Naive thymus-derived CD4-positive, alpha-beta T cell (primary cell): ENCODE results near the gene GJB5. TPM values are rescaled to one million over a fixed set of nuclear protein-coding genes. Genes with fewer than 3 reads are reported as not detected.

Source experiments
- ATAC-seq: fragments of 150-1000 bp; cut with Tn5 transposase; 2 replicates; pipeline ENCODE4 v1.10.0; 2021; ENCODE audit warnings: mild to moderate bottlenecking, moderate library complexity
- CTCF ChIA-PET: fragments of 350-600 bp; sonication (Branson Sonifier 250); formaldehyde crosslinking; loops from one replicate; lab custom pipeline; 2021; ENCODE audit warnings: antibody characterized with exemption; lab: Charles Lee
- POLR2A ChIA-PET: fragments of 350-600 bp; sonication (Branson Sonifier 250); formaldehyde crosslinking; loops from one replicate; lab custom pipeline; 2021; ENCODE audit warnings: antibody characterized with exemption, inconsistent platforms; lab: Charles Lee
- DNase-seq, 9 donors: peaks; one replicate each; pipeline versions ENCODE4 v3.0.0 to v3.0.0-alpha.2; 2020 to 2022; ENCODE audit warnings: mixed read lengths in 1 of 9
- H3K27ac ChIP-seq: one replicate; pipeline ENCODE4 v1.7.0; 2013; ENCODE audit warnings: mild to moderate bottlenecking, low read depth, low read length, moderate library complexity
- H3K27me3 ChIP-seq, 2 donors: one replicate each; pipeline ENCODE4 v1.7.0; 2013; ENCODE audit warnings: low read length in 2 of 2, mild to moderate bottlenecking in 2 of 2, moderate library complexity in 2 of 2; ENCODE audit not compliant: control insufficient read depth in 2 of 2, insufficient read depth in 2 of 2
- H3K36me3 ChIP-seq, 3 experiments: 1 replicate in 2 of 3; 2 replicates in 1 of 3; pipeline ENCODE4 v1.7.0; 2013; ENCODE audit warnings: low read length in 3 of 3, mild to moderate bottlenecking in 3 of 3, moderate library complexity in 1 of 3; ENCODE audit not compliant: insufficient read depth in 3 of 3, control insufficient read depth in 2 of 3
- H3K4me1 ChIP-seq, 2 donors: one replicate each; pipeline ENCODE4 v1.7.0; 2013; ENCODE audit warnings: low read length in 2 of 2, mild to moderate bottlenecking in 2 of 2, moderate library complexity in 1 of 2; ENCODE audit not compliant: control insufficient read depth in 2 of 2, insufficient read depth in 2 of 2
- H3K4me3 ChIP-seq: 2 replicates; pipeline ENCODE4 v1.7.0; 2013; ENCODE audit warnings: mild to moderate bottlenecking, low read length
- H3K9me3 ChIP-seq, 3 experiments: 1 replicate in 2 of 3; 2 replicates in 1 of 3; pipeline ENCODE4 v1.7.0; 2013; ENCODE audit warnings: low read length in 3 of 3; ENCODE audit not compliant: control insufficient read depth in 2 of 3
- H3K27ac Mint-ChIP-seq, 9 donors: one replicate each; pipeline ENCODE4 v1.8.0; 2020 to 2022; ENCODE audit warnings: mixed read lengths in 9 of 9, mild to moderate bottlenecking in 8 of 9, moderate library complexity in 5 of 9, inconsistent platforms in 2 of 9
- H3K27me3 Mint-ChIP-seq, 5 donors: one replicate each; pipeline ENCODE4 v1.8.0; 2021 to 2022; ENCODE audit warnings: mixed read lengths in 5 of 5, mild to moderate bottlenecking in 1 of 5
- H3K36me3 Mint-ChIP-seq, 5 donors: one replicate each; pipeline ENCODE4 v1.8.0; 2020 to 2022; ENCODE audit warnings: mixed read lengths in 5 of 5, mild to moderate bottlenecking in 3 of 5, inconsistent platforms in 1 of 5
- H3K4me1 Mint-ChIP-seq, 7 donors: one replicate each; pipeline ENCODE4 v1.8.0; 2020 to 2022; ENCODE audit warnings: mixed read lengths in 7 of 7, mild to moderate bottlenecking in 3 of 7, inconsistent platforms in 1 of 7
- H3K4me3 Mint-ChIP-seq, 10 donors: one replicate each; pipeline ENCODE4 v1.8.0; 2020 to 2022; ENCODE audit warnings: mild to moderate bottlenecking in 10 of 10, mixed read lengths in 10 of 10, moderate library complexity in 6 of 10, inconsistent platforms in 2 of 10
- H3K9me3 Mint-ChIP-seq, 11 donors: one replicate each; pipeline ENCODE4 v1.8.0; 2020 to 2022; ENCODE audit warnings: mixed read lengths in 11 of 11, mild to moderate bottlenecking in 4 of 11, inconsistent platforms in 1 of 11, moderate library complexity in 1 of 11
- intact Hi-C, 2 donors: fragments of 100-400 bp; cut with micrococcal nuclease; formaldehyde crosslinking; loops; one replicate each; pipeline ENCODE4 v1.15.1; 2023
- polyA plus RNA-seq, 2 donors: library from polyadenylated mRNA; unstranded; fragments of 300-500 nt; fragmentation: Illumina TruSeq; gene quantifications; one replicate each; pipeline ENCODE4 v1.2.3, GENCODE V29; 2021
- total RNA-seq, 6 experiments: library from RNA in 5 of 6; stranded (reverse) in 5 of 6; gene quantifications; 1 replicate in 5 of 6; 2 replicates in 1 of 6; pipeline ENCODE4 v1.2.3 and lab custom pipeline; 2021 to 2026

GJB5 gene
- total and polyA plus RNA-seq, 7 experiments from 2014 or later, result not detected

DNA sequence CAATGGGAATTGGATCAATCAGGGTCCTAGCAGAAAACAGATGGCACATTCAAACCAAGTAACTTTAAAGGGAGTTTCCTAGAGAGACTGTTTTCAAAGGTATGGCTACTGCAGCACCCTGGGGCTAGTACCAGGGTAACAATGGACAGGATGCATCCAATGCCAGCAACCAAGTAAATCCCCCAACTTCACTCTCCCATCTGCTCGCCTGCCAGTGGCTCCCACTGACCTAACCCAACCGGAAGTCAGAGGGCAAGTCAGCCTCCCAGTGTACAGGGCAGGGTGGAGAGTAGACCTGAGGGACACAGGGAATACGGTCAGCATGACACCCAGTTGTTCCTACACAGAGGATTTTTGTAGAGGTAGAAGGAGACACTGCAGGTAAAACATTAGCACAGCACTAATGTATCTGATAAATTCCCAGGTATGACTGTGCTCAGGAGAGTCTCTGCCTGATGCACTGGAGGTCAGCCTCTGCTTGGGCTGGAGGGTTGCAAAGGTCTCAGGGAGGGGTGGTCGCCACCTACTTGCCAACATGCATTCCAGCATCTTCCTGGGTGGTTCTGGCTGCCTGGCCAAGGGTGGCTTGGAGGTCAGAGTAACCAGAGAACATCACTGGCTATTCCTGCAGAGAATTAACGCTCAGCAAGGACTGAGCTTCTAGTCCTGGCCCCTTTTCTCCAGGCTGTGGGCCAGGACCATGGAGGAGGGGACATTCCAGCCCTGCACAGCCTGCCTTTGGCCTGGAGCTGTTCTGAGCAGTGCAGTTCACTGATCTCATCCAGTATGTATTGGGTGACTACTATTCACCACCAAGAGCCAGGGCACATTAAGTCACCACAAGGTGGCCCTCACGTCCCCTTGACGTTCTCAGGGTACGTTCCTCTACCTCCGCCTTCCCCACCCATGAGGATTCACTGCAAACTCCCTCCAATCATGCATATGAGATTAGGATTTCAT, 32.9 kb downstream of the GJB5 start:
- DNase-seq (no peak), ATAC-seq (no peak)
- no peak overlapping the region for H3K4me3 Mint-ChIP-seq
- peaks cover 14 to 54% (median 44%) of the 10 kb centered on the region in 5 donors for H3K27me3 Mint-ChIP-seq
- Histone ChIP-seq H3K36me3 (no peaks in the 10 kb centered on the region), H3K9me3 (no peaks in the 10 kb centered on the region), H3K27ac (no peak overlapping the region), H3K4me1 (no peaks in the 10 kb centered on the region), H3K27me3 (no peaks in the 10 kb centered on the region), H3K4me3 (no peak overlapping the region)
- peaks cover 0 to 17% (median 7%) of the 10 kb centered on the region in 7 donors for H3K4me1 Mint-ChIP-seq
- H3K9me3 Mint-ChIP-seq, result peaks cover 0 to 2% (median 0%) of the 10 kb centered on the region in 11 donors
- ChIA-PET CTCF (interaction anchor here (1.4 kb wide), 2 partner anchors 59 to 65 kb away, joined by 4 to 5 read pairs; no protein-coding TSS in a partner anchor), POLR2A (no interaction called here)
- intact Hi-C loops, result loop anchor here in 1 of 2 donors (5.0 kb wide), 1 partner anchor 200 kb away; the partner anchor contains the start of gene TMEM35B
- H3K27ac Mint-ChIP-seq, result no peak overlapping the region
- H3K36me3 Mint-ChIP-seq, result no peaks in the 10 kb centered on the region

DNA sequence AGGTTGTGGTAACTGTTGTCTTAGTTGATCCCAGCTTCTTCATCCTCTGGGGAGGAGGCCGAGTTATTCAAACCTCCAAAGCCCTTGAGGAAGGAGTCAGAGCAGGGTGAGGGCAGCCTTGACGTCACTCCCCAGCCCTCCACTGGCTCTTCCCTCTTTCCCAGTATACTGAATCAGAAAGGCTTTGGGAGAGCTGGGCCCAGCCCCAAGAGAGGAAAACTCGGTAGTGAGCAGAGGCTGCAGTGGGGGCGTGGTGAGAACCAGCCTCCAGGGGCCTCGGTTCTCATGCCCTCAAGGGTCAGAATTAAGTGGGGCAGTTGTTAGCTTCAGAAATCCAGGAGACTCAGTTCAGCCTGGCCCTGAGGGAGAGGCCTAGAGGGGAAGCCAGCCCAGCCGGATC, 36.1 kb downstream of the GJB5 start:
- Mint-ChIP-seq H3K27ac (no peak overlapping the region), H3K4me1 (peaks cover 0 to 17% (median 7%) of the 10 kb centered on the region in 7 donors)

DNA sequence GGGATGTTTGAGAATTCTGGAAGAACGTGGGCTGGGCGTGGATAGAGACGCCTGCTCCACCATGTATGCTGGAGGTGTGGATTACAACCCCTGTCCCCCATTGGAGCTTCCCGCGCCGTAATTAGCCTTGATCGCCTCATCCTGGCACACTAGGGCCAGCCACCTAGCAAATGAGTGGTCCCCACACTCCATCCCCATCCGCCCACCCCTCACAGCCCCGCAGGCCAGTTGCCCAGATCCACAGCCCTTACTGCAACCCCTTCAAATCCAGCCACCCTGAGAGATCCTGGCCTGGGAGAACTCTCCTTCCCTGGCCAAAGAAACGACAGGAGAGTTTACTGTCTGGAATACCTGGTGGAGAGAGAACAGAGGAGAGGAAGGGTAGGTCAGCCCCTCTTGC, 37.6 kb downstream of the GJB5 start:
- peaks cover 0 to 11% (median 4%) of the 10 kb centered on the region in 7 donors for H3K4me1 Mint-ChIP-seq
- no peak for DNase-seq
- intact Hi-C loops, result no loop called here
- Histone ChIP-seq H3K27me3 (peaks cover 0 to 3% of the 10 kb centered on the region in 2 donors), H3K4me3 (no peak overlapping the region), H3K4me1 (no peaks in the 10 kb centered on the region), H3K36me3 (no peaks in the 10 kb centered on the region), H3K27ac (no peak overlapping the region), H3K9me3 (no peaks in the 10 kb centered on the region)
- H3K4me3 Mint-ChIP-seq, result peak overlapping the region; percentile 20 to 79 (median 67)
- H3K9me3 Mint-ChIP-seq, result peaks cover 0 to 2% (median 0%) of the 10 kb centered on the region in 11 donors
- peaks cover 9 to 25% (median 21%) of the 10 kb centered on the region in 5 donors for H3K27me3 Mint-ChIP-seq
- CTCF ChIA-PET, result no interaction called here
- ATAC-seq, result no peak
- POLR2A ChIA-PET, result no interaction called here
- H3K36me3 Mint-ChIP-seq, result no peaks in the 10 kb centered on the region
- H3K27ac Mint-ChIP-seq, result no peak overlapping the region

More for the DNA sequence above, 36.1 kb downstream of the GJB5 start:
- H3K4me1 ChIP-seq, result no peaks in the 10 kb centered on the region
- H3K9me3 ChIP-seq, result no peaks in the 10 kb centered on the region
- H3K9me3 Mint-ChIP-seq, result peaks cover 0 to 2% (median 0%) of the 10 kb centered on the region in 11 donors
- ATAC-seq (no peak), DNase-seq (no peak)
- no peaks in the 10 kb centered on the region for H3K36me3 Mint-ChIP-seq
- H3K27me3 Mint-ChIP-seq, result peaks cover 9 to 31% (median 30%) of the 10 kb centered on the region in 5 donors
- H3K36me3 ChIP-seq, result no peaks in the 10 kb centered on the region
- peaks cover 0 to 3% of the 10 kb centered on the region in 2 donors for H3K27me3 ChIP-seq
- ChIA-PET POLR2A (no interaction called here), CTCF (no interaction called here)
- intact Hi-C loops, result no loop called here
- H3K4me3 Mint-ChIP-seq, result no peak overlapping the region
- no peak overlapping the region for H3K4me3 ChIP-seq
- no peak overlapping the region for H3K27ac ChIP-seq

DNA sequence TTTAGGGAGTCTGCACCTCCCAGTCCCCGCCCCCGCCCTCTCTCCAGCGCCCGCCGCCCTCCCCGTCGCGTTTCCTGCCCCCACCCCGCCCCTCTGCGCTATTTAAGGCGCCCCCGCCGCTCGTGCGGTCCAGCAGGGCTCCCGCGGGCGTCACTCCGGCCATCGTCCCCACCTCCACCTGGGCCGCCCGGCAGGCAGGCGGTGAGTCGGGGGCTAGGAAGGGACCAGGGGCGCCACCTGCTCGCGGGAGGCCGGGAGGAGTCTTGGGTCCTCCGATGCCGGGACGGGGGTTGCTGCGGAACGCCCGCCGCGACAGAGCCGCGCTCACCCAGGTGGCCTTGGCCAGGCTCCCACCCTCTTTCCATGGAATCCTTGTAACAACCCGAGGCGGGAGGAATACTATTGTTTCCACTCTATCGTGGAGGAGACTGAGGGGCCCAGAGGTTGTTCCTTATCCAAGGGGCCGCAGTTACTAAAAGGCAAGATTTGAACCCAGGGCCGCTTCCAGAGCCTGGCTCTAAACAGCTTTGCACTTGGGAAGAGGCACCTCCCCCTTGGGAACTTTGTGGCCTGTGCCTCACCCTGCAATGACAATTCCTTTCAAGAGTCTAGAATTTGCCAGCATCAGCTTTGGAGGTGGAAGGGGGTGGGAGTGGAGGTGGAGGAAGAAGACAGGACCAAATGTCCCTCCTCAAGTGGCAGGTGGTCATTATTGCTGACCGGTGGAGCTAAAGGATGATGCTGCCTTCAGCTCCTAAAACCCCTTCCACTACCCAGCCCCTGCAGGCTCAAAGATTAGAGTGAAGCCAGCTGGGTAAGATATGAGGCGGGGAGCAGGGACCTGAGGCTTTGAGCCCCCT, 38.3 kb downstream of the GJB5 start, which contains the start of gene GJA4:
Gene GJA4, plus strand, starts transcription at position 132 of the 860 bp plus-strand sequence. CDS start 1,215 bp downstream, outside the sequence.
- ChIA-PET POLR2A (no interaction called here), CTCF (no interaction called here)
- Histone ChIP-seq H3K9me3 (no peaks in the 10 kb centered on the region), H3K27me3 (peaks cover 0 to 3% of the 10 kb centered on the region in 2 donors), H3K4me1 (no peaks in the 10 kb centered on the region), H3K27ac (no peak within 1 kb of the TSS), H3K36me3 (no peaks in the 10 kb centered on the region), H3K4me3 (no peak within 1 kb of the TSS)
- Mint-ChIP-seq H3K27me3 (peaks cover 9 to 25% (median 19%) of the 10 kb centered on the region in 5 donors), H3K27ac (no peak within 1 kb of the TSS), H3K36me3 (peaks cover 0 to 3% (median 0%) of the 10 kb centered on the region in 5 donors), H3K4me3 (peak within 1 kb of the TSS; percentile 39 to 79 (median 67)), H3K4me1 (peaks cover 0 to 11% (median 4%) of the 10 kb centered on the region in 7 donors), H3K9me3 (peaks cover 0 to 2% (median 0%) of the 10 kb centered on the region in 11 donors)
- intact Hi-C loops, result no loop called here
- DNase-seq (peak in 1 of 9 donors; percentile 1), ATAC-seq (no peak)

DNA sequence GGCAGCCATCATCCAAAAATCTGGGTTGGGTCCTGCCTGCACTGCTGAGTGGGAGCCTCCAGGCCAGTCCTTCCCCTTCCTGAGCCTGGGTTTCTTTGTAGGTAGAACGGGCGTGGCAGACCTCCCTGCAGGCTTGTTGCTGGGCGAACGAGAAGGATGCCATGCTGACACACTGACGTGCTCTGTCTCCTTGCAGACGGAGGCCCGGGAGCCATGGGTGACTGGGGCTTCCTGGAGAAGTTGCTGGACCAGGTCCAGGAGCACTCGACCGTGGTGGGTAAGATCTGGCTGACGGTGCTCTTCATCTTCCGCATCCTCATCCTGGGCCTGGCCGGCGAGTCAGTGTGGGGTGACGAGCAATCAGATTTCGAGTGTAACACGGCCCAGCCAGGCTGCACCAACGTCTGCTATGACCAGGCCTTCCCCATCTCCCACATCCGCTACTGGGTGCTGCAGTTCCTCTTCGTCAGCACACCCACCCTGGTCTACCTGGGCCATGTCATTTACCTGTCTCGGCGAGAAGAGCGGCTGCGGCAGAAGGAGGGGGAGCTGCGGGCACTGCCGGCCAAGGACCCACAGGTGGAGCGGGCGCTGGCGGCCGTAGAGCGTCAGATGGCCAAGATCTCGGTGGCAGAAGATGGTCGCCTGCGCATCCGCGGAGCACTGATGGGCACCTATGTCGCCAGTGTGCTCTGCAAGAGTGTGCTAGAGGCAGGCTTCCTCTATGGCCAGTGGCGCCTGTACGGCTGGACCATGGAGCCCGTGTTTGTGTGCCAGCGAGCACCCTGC, 39.3 kb downstream of the GJB5 start:
- CTCF ChIA-PET, result no interaction called here
- H3K4me3 Mint-ChIP-seq, result peak overlapping the region in 1 of 10 donors; percentile 52

More for the DNA sequence above, 39.3 kb downstream of the GJB5 start:
- Histone ChIP-seq H3K9me3 (no peaks in the 10 kb centered on the region), H3K36me3 (no peaks in the 10 kb centered on the region), H3K27ac (no peak overlapping the region), H3K4me1 (no peaks in the 10 kb centered on the region), H3K27me3 (peaks cover 0 to 3% of the 10 kb centered on the region in 2 donors), H3K4me3 (no peak overlapping the region)
- POLR2A ChIA-PET, result no interaction called here
- Mint-ChIP-seq H3K27ac (no peak overlapping the region), H3K4me1 (peaks cover 0 to 11% (median 4%) of the 10 kb centered on the region in 7 donors), H3K9me3 (peaks cover 0 to 2% (median 0%) of the 10 kb centered on the region in 11 donors), H3K27me3 (peaks cover 9 to 25% (median 15%) of the 10 kb centered on the region in 5 donors), H3K36me3 (peaks cover 0 to 8% (median 0%) of the 10 kb centered on the region in 5 donors)
- DNase-seq (no peak), ATAC-seq (no peak)
- intact Hi-C loops, result no loop called here
